Gastroesophageal sphincter (tissue), 3 donors: ENCODE data around the gene TTC23.
A peak's percentile ranks its signal among the peaks of the same experiment; 100 is the strongest.

Source experiments
- CTCF ChIP-seq, 4 experiments: fragments of 200-600 bp in 2 of 4; fragments of 450-650 bp in 2 of 4; sonication (generic) in 1 of 4; IDR thresholded peaks; one replicate each; pipeline ENCODE4 v1.5.1; 2017 to 2019; ENCODE audit warnings: antibody characterized with exemption in 4 of 4, mild to moderate bottlenecking in 2 of 4, moderate library complexity in 2 of 4
- POLR2A ChIP-seq, 2 donors: fragments of 450-650 bp; IDR thresholded peaks; one replicate each; pipeline ENCODE4 v1.6.1; 2017; ENCODE audit warnings: antibody characterized with exemption in 2 of 2, mild to moderate bottlenecking in 2 of 2, moderate library complexity in 1 of 2
- POLR2AphosphoS5 ChIP-seq: sonication (generic); formaldehyde crosslinking; IDR thresholded peaks from one replicate; pipeline ENCODE4 v1.6.1; 2017; ENCODE audit warnings: antibody characterized with exemption

GRCh38 chr15:99145005-99145404, 104.4 kb downstream of the TTC23 start:
- TF ChIP-seq CTCF (IDR thresholded peaks at IDR 0.05) (no peak), POLR2AphosphoS5 (peak; percentile 25), POLR2A (IDR thresholded peaks at IDR 0.05) (no peak)
